ENCODE measurements around the gene OR51D1.

Gene OR51D1

DNA sequence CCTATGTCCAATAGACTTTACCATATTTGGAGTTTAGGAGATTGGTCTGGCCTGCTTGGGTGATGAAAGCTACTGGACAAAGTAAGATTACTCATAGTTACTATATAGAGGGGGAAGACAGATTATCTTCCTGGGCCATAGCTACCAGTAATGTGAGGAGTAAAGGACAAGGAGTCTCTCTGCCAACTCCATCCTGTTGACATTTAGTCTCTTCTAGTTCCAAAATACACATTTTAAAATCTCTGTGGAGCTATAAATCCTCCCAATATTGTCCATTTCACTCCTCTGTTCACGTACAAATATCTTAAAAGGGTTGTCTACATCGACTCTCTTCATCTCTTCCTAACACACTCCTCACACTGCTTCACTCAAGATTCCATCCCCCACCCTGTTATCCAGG, 1.1 kb upstream of the OR51D1 start:
- no peak for FAIRE-seq
- no peak for TF ChIP-seq CTCF (IDR thresholded peaks at IDR 0.05; ENCODE audit: insufficient read depth, missing control alignments)
- DNase-seq (ENCODE audit: insufficient read length, low spot score) = no peak

GRCh38 chr11:4637662-4638047, 378 bp downstream of the OR51D1 start:
- no peak for TF ChIP-seq CTCF (IDR thresholded peaks at IDR 0.05; ENCODE audit: insufficient read depth, missing control alignments)
- FAIRE-seq = no peak
- DNase-seq (ENCODE audit: insufficient read length, low spot score) = no peak

DNA sequence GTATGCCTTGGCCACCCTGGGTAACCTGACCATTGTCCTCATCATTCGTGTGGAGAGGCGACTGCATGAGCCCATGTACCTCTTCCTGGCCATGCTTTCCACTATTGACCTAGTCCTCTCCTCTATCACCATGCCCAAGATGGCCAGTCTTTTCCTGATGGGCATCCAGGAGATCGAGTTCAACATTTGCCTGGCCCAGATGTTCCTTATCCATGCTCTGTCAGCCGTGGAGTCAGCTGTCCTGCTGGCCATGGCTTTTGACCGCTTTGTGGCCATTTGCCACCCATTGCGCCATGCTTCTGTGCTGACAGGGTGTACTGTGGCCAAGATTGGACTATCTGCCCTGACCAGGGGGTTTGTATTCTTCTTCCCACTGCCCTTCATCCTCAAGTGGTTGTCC, 2.7 kb downstream of the OR51D1 start:
- no peak for FAIRE-seq
- TF ChIP-seq CTCF (IDR thresholded peaks at IDR 0.05; ENCODE audit: insufficient read depth, missing control alignments) = no peak

DNA sequence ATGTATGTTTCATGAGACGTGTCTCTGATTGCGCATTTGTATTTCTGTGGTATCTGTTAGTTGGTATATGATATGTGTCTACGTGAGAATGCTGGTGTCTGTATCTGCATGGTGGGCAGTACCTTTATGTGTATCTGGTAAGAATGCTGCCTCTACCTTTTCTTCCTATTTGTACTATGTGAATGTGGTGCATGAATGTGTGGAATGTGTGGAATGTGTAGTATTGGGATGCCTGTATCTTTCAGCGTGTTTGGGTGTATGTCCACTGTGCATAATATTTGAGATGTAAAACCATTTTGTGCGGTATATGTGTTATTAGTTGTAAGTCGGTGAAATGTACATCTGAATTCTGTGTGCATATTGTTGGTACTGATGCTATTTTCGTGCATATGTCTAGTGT, 4.2 kb downstream of the OR51D1 start:
- FAIRE-seq = no peak
- no peak for DNase-seq (ENCODE audit: insufficient read length, low spot score)
- TF ChIP-seq CTCF (IDR thresholded peaks at IDR 0.05; ENCODE audit: insufficient read depth, missing control alignments) = no peak

More for the DNA sequence above, 2.7 kb downstream of the OR51D1 start:
- DNase-seq (ENCODE audit: insufficient read length, low spot score) = no peak

DNA sequence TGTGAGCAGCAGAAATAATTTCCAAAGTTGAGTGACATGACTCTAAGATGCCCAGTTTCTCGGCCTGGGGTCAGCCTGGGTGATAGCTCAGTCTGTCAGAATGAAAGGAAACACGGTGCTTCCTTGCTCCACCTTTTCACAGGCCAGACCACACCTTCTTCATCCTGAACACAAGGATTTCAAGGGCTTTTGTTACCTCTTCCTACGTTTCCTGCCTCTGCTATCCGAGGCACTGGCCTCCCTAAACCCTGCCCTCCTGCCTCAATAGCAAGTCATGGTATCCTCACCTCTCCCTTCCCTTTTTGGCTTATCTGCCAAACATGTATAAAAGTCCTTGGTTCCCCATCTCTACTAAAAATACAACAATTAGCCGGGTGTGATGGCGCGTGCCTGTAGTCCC, 4.8 kb downstream of the OR51D1 start:
- FAIRE-seq (no peak), DNase-seq (ENCODE audit: insufficient read length, low spot score) (no peak)
- no peak for TF ChIP-seq CTCF (IDR thresholded peaks at IDR 0.05; ENCODE audit: insufficient read depth, missing control alignments)

DNA sequence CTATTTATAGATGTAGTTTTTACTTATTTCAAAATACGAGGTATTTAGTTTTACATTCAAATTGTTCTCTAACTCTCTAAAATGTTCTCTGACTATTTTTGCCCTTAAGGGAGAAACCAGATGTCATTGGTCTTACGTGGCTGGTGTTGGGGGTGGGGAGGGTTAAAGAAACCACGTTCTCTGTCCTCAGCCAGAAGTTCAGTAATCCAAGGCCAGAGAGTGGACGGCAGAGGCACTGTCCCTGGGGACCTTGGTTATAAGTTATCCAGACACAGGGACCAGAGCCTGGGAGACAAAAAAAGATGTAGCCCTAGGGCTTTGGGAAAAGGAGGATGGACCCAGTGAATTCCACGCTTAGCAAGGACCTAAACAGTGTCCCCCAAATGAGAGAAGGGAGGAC, 5.8 kb downstream of the OR51D1 start:
- no peak for DNase-seq (ENCODE audit: insufficient read length, low spot score)
- FAIRE-seq = no peak
- no peak for TF ChIP-seq CTCF (IDR thresholded peaks at IDR 0.05; ENCODE audit: insufficient read depth, missing control alignments)

- FAIRE-seq = no peak
Observed at GRCh38 chr11:4643682-4644081, 6.4 kb downstream of the OR51D1 start, which contains the start of gene OR51E1. TSS of gene OR51E1 (plus strand) at chr11:4643982. CDS start at chr11:4652527, 8,545 bp downstream.

More at GRCh38 chr11:4643682-4644081, 6.4 kb downstream of the OR51D1 start, which contains the start of gene OR51E1:
- no peak for DNase-seq (ENCODE audit: insufficient read length, low spot score)
- no peak for TF ChIP-seq CTCF (IDR thresholded peaks at IDR 0.05; ENCODE audit: insufficient read depth, missing control alignments)

Data from D721Med (cell line).